ENCODE measurements around the gene EYA2. TPM values are rescaled to one million over a fixed set of nuclear protein-coding genes. Genes with fewer than 3 reads are reported as not detected.

Gene EYA2
- total RNA-seq, 1 donor from 2014 or later: 94.1 TPM

DNA sequence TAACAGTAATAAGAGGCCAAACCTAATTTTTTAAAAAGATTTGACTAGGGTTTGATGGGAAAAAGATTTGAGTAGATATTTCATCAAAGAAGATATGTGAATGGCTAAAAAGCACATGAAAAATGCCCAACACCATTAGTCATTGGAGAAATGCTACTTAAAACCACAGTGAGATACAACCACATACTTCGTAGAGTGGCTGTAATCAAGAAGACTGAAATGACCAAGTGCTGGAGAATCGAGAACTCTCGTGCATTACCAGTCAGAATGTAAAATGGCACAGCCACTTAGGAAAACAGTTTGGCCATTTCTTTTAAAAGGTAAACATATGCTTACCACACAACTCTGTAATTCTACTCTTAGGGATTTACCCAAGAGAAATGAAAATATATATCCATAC, 175.5 kb downstream of the EYA2 start:
- Mint-ChIP-seq H3K27ac (ENCODE audit: unreplicated experiment) (no peak overlapping the region), H3K4me1 (ENCODE audit: low read depth, unreplicated experiment) (peaks cover 2% of the 10 kb centered on the region), H3K9me3 (ENCODE audit: unreplicated experiment) (peaks cover 8% of the 10 kb centered on the region), H3K4me3 (ENCODE audit: unreplicated experiment) (no peak overlapping the region), H3K27me3 (ENCODE audit: unreplicated experiment) (no peaks in the 10 kb centered on the region), H3K36me3 (ENCODE audit: unreplicated experiment) (peaks cover 21% of the 10 kb centered on the region)
- DNase-seq: no peak
- TF ChIP-seq, protein P1, sequence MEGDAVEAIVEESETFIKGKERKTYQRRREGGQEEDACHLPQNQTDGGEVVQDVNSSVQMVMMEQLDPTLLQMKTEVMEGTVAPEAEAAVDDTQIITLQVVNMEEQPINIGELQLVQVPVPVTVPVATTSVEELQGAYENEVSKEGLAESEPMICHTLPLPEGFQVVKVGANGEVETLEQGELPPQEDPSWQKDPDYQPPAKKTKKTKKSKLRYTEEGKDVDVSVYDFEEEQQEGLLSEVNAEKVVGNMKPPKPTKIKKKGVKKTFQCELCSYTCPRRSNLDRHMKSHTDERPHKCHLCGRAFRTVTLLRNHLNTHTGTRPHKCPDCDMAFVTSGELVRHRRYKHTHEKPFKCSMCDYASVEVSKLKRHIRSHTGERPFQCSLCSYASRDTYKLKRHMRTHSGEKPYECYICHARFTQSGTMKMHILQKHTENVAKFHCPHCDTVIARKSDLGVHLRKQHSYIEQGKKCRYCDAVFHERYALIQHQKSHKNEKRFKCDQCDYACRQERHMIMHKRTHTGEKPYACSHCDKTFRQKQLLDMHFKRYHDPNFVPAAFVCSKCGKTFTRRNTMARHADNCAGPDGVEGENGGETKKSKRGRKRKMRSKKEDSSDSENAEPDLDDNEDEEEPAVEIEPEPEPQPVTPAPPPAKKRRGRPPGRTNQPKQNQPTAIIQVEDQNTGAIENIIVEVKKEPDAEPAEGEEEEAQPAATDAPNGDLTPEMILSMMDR (IDR thresholded peaks at IDR 0.05; ENCODE audit: partially characterized antibody, unreplicated experiment): no peak

DNA sequence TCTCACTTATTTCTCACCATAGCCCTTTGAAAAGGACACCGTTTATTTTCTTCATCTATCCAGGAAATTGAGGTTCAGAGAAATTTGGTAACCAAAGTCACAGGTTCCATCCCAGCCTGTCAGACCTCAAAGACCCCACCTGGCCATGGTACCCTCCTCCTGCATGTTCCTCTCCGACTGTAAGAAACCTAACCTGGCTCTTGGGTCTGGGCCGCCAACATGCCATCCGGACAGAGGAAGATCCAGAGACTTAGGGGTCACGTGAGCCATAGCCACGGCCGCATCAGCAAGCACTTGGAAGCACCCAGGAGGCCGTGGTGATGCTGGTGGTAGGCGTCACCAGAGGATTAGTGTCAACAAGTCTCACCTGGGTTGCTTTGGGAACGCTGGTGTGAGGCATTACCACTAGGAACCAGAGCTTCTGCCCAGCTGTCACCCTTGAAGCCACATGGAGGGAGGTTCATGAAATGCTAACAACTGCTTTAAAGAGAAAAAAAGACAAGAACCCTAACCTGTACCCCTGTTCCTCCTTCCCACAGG, 177.1 kb downstream of the EYA2 start:
- Mint-ChIP-seq H3K36me3 (ENCODE audit: unreplicated experiment) (peaks cover 29% of the 10 kb centered on the region), H3K4me1 (ENCODE audit: low read depth, unreplicated experiment) (peaks cover under 1% of the 10 kb centered on the region), H3K4me3 (ENCODE audit: unreplicated experiment) (no peak overlapping the region), H3K27me3 (ENCODE audit: unreplicated experiment) (peaks cover 2% of the 10 kb centered on the region), H3K27ac (ENCODE audit: unreplicated experiment) (no peak overlapping the region), H3K9me3 (ENCODE audit: unreplicated experiment) (peaks cover 12% of the 10 kb centered on the region)
- TF ChIP-seq, protein P1 (IDR thresholded peaks at IDR 0.05; ENCODE audit: partially characterized antibody, unreplicated experiment): no peak
- no peak for DNase-seq

DNA sequence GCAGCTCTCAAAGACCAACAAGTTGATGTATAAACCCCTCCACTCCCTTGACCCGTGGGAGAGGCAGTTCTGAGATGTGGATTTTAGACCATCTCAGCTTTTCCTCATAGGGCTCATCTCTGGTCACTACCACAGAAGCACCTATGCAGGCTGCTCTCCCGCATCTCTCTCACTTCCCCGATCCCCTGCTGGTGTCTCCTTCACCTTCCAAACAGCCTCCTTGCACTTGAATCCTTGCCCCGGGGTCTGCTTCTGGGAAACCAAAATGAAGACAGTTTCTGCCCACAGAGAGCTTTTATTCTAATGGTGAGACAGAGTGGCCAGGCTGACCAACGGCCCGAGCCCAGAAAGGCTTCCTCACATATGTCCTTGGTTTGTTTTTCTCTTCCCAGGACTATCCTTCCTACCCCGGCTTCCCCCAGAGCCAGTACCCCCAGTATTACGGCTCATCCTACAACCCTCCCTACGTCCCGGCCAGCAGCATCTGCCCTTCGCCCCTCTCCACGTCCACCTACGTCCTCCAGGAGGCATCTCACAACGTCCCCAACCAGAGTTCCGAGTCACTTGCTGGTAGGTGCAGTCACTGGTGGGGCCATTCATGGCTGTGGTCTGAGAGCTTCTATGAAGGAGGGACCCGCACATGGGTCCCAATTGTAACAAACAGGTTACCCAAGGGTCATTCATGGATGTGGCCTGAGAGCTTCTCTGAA, 179.3 kb downstream of the EYA2 start:
- TF ChIP-seq, protein P1 (IDR thresholded peaks at IDR 0.05; ENCODE audit: partially characterized antibody, unreplicated experiment): no peak
- peaks cover 9% of the 10 kb centered on the region for H3K9me3 Mint-ChIP-seq (ENCODE audit: unreplicated experiment)
- peaks cover 2% of the 10 kb centered on the region for H3K27me3 Mint-ChIP-seq (ENCODE audit: unreplicated experiment)
- no peaks in the 10 kb centered on the region for H3K4me1 Mint-ChIP-seq (ENCODE audit: low read depth, unreplicated experiment)
- no peak for DNase-seq
- H3K27ac Mint-ChIP-seq (ENCODE audit: unreplicated experiment): no peak overlapping the region
- peaks cover 24% of the 10 kb centered on the region for H3K36me3 Mint-ChIP-seq (ENCODE audit: unreplicated experiment)
- H3K4me3 Mint-ChIP-seq (ENCODE audit: unreplicated experiment): no peak overlapping the region

DNA sequence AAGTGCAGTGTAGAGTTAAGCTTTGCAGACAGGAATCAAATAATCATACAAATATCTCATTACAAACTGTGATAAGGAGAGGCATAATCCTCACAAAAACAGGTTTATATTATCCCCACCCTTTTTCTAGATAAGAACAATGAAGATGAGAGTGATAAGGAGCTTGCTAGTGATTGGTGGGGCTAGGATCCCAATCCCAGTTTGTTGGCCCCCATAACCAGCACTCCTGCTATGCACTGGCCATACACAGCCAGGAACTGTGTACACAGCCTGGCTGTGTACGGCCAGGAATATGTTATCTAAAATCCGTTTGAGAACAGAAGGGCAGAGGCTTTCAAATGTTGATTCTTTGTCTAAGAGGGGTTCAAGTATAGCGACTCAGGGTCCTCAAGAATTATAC, 180.6 kb downstream of the EYA2 start:
- H3K9me3 Mint-ChIP-seq (ENCODE audit: unreplicated experiment): peaks cover 8% of the 10 kb centered on the region
- no peak overlapping the region for H3K27ac Mint-ChIP-seq (ENCODE audit: unreplicated experiment)
- DNase-seq: no peak
- H3K4me1 Mint-ChIP-seq (ENCODE audit: low read depth, unreplicated experiment): no peaks in the 10 kb centered on the region
- TF ChIP-seq, protein P1 (IDR thresholded peaks at IDR 0.05; ENCODE audit: partially characterized antibody, unreplicated experiment): no peak
- no peak overlapping the region for H3K4me3 Mint-ChIP-seq (ENCODE audit: unreplicated experiment)
- peaks cover 30% of the 10 kb centered on the region for H3K36me3 Mint-ChIP-seq (ENCODE audit: unreplicated experiment)
- H3K27me3 Mint-ChIP-seq (ENCODE audit: unreplicated experiment): peaks cover 2% of the 10 kb centered on the region

DNA sequence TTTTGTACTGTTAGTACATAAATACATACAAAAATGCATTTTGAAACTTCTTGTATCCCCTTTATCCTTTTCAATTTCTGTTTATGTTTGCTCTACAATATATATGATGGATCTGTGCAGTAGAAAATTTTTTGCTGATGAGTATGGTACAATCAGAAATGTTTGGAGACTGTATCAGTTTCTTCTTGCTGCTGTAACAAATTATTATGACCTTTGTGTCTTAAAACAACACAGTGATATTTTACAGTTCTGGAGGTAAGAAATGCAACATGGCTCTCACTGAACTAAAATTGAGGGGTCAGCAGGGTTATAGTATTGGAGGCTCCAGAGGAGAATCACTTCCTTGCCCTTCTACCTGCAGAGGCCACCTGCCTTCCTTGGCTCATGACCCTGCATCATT, 184.4 kb downstream of the EYA2 start:
- H3K27me3 Mint-ChIP-seq (ENCODE audit: unreplicated experiment): peaks cover 2% of the 10 kb centered on the region
- no peaks in the 10 kb centered on the region for H3K4me1 Mint-ChIP-seq (ENCODE audit: low read depth, unreplicated experiment)
- peaks cover 25% of the 10 kb centered on the region for H3K36me3 Mint-ChIP-seq (ENCODE audit: unreplicated experiment)
- TF ChIP-seq, protein P1 (IDR thresholded peaks at IDR 0.05; ENCODE audit: partially characterized antibody, unreplicated experiment): no peak
- H3K9me3 Mint-ChIP-seq (ENCODE audit: unreplicated experiment): peaks cover 7% of the 10 kb centered on the region
- H3K4me3 Mint-ChIP-seq (ENCODE audit: unreplicated experiment): no peak overlapping the region
- DNase-seq: no peak
- H3K27ac Mint-ChIP-seq (ENCODE audit: unreplicated experiment): no peak overlapping the region

Data from glutamatergic neuron (in vitro differentiated cells).